Measurements from ENCODE around the gene ABTB2. TPM values are rescaled to one million over a fixed set of nuclear protein-coding genes. Genes with fewer than 3 reads are reported as not detected.

Gene ABTB2
- polyA plus RNA-seq, 1 of the 3 experiments (the other 2 are of a cell fraction), result 7.8 TPM

- TF ChIP-seq, protein P1, sequence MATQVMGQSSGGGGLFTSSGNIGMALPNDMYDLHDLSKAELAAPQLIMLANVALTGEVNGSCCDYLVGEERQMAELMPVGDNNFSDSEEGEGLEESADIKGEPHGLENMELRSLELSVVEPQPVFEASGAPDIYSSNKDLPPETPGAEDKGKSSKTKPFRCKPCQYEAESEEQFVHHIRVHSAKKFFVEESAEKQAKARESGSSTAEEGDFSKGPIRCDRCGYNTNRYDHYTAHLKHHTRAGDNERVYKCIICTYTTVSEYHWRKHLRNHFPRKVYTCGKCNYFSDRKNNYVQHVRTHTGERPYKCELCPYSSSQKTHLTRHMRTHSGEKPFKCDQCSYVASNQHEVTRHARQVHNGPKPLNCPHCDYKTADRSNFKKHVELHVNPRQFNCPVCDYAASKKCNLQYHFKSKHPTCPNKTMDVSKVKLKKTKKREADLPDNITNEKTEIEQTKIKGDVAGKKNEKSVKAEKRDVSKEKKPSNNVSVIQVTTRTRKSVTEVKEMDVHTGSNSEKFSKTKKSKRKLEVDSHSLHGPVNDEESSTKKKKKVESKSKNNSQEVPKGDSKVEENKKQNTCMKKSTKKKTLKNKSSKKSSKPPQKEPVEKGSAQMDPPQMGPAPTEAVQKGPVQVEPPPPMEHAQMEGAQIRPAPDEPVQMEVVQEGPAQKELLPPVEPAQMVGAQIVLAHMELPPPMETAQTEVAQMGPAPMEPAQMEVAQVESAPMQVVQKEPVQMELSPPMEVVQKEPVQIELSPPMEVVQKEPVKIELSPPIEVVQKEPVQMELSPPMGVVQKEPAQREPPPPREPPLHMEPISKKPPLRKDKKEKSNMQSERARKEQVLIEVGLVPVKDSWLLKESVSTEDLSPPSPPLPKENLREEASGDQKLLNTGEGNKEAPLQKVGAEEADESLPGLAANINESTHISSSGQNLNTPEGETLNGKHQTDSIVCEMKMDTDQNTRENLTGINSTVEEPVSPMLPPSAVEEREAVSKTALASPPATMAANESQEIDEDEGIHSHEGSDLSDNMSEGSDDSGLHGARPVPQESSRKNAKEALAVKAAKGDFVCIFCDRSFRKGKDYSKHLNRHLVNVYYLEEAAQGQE (IDR thresholded peaks at IDR 0.05; ENCODE audit: low read depth, low read length), result no peak
- TF ChIP-seq EZH2phosphoT487 (IDR thresholded peaks at IDR 0.05; ENCODE audit: borderline replicate concordance, low read depth) (no peak), ELF1 (IDR thresholded peaks at IDR 0.05) (no peak), JUND (IDR thresholded peaks at IDR 0.05) (no peak), FOXM1 (IDR thresholded peaks at IDR 0.05; ENCODE audit: low read depth) (no peak), TAF1 (IDR thresholded peaks at IDR 0.05; ENCODE audit: borderline replicate concordance, low read depth, low read length) (no peak), EP300 (IDR thresholded peaks at IDR 0.05; ENCODE audit: borderline replicate concordance in 1 of 2, low read depth in 1 of 2, low read length in 1 of 2) (no peak), RAD21 (IDR thresholded peaks at IDR 0.05; ENCODE audit: low read length) (no peak)
These were observed 173.9 kb downstream of the ABTB2 start (continued) for GRCh38 chr11:34183848-34184391.

- H3K9me3 ChIP-seq, result no peaks in the 10 kb centered on the region
- no peaks in the 10 kb centered on the region for H3K9me2 ChIP-seq
- POLR2A ChIA-PET, result no interaction called here
- H3F3A ChIP-seq (replicated peaks; ENCODE audit: insufficient read depth), result no peaks in the 10 kb centered on the region
- H3K79me2 ChIP-seq (ENCODE audit: insufficient read depth), result no peaks in the 10 kb centered on the region
- H4K20me1 ChIP-seq (ENCODE audit: insufficient read depth), result no peaks in the 10 kb centered on the region
- no peak overlapping the region for H2AFZ ChIP-seq (ENCODE audit: low read depth)
- peaks cover 9 to 23% of the 10 kb centered on the region in 2 experiments; a peak in 2 of 4 replicates for H3K4me1 ChIP-seq (ENCODE audit: control insufficient read depth in 1 of 2, insufficient read depth in 2 of 2, low read depth in 1 of 2, low read length in 1 of 2)
- H3K9ac ChIP-seq, result no peak overlapping the region
- H3K4me2 ChIP-seq, result no peak overlapping the region
- no peak overlapping the region for H3K27ac ChIP-seq (ENCODE audit: low read depth in 2 of 2, low read length in 1 of 2)
- CTCF ChIA-PET, result interaction anchor here (1.0 to 12.0 kb wide), 5 partner anchors 9 to 175 kb away, joined by 3 to 240 read pairs (median 12); partner anchors contain the start of gene ABTB2
- TF ChIP-seq NFIC (IDR thresholded peaks at IDR 0.05; ENCODE audit: borderline replicate concordance), result no peak
- H3K36me3 ChIP-seq (replicated peaks in 1 of 2; ENCODE audit: control insufficient read depth in 1 of 2, insufficient read depth in 2 of 2, low read length in 1 of 2), result no peaks in the 10 kb centered on the region
- WGBS (ENCODE audit: low lambda C conversion rate), result 88% methylated on average over 12 of the region's 13 CpGs
- H3K27me3 ChIP-seq (ENCODE audit: insufficient read depth), result no peaks in the 10 kb centered on the region
- DNase-seq, result no peak
- H3K4me3 ChIP-seq (ENCODE audit: low read depth in 2 of 2, low read length in 1 of 2), result no peak overlapping the region
These were observed 174.7 kb downstream of the ABTB2 start for GRCh38 chr11:34182921-34183685.

DNA sequence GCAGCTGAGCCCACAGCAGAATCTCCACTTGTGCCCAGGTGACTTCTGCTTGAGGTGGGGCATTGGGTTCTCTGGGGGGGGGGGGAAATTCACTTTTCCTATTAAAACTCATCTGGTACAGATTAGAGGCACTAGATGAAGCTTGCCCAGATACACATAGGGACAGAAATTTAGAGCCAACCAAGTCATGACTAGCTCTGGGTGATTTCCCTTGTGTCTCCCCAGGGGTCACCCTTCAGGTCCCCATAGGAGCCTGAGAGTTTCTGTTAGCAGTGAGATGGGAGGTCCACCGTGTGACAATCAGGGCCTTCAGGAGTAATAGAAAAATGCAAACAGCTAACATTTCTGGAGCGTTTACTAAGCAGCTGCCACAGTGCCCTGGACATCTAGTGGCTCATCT is 175.4 kb downstream of the ABTB2 start:
- POLR2A ChIA-PET, result no interaction called here
- 96% methylated on average over 2 of the region's 2 CpGs for WGBS (ENCODE audit: low lambda C conversion rate)
- no peak for TF ChIP-seq TAF1 (IDR thresholded peaks at IDR 0.05; ENCODE audit: borderline replicate concordance, low read depth, low read length)
- TF ChIP-seq USF2 (IDR thresholded peaks at IDR 0.05; ENCODE audit: borderline replicate concordance, low read depth, low read length), result no peak
- TF ChIP-seq, protein P2, sequence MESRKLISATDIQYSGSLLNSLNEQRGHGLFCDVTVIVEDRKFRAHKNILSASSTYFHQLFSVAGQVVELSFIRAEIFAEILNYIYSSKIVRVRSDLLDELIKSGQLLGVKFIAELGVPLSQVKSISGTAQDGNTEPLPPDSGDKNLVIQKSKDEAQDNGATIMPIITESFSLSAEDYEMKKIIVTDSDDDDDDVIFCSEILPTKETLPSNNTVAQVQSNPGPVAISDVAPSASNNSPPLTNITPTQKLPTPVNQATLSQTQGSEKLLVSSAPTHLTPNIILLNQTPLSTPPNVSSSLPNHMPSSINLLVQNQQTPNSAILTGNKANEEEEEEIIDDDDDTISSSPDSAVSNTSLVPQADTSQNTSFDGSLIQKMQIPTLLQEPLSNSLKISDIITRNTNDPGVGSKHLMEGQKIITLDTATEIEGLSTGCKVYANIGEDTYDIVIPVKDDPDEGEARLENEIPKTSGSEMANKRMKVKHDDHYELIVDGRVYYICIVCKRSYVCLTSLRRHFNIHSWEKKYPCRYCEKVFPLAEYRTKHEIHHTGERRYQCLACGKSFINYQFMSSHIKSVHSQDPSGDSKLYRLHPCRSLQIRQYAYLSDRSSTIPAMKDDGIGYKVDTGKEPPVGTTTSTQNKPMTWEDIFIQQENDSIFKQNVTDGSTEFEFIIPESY (IDR thresholded peaks at IDR 0.05; ENCODE audit: borderline replicate concordance, low read depth), result no peak
- no peak for TF ChIP-seq JUND (IDR thresholded peaks at IDR 0.05)
- TF ChIP-seq MEF2A (IDR thresholded peaks at IDR 0.05; ENCODE audit: borderline replicate concordance, low read depth), result no peak
- no peak for TF ChIP-seq PBX3 (IDR thresholded peaks at IDR 0.05)
- TF ChIP-seq POLR2AphosphoS5 (IDR thresholded peaks at IDR 0.05; ENCODE audit: low read depth, low read length), result no peak
- no peak for TF ChIP-seq NRF1 (IDR thresholded peaks at IDR 0.05; ENCODE audit: low read depth, low read length)

More for the DNA sequence above, 175.4 kb downstream of the ABTB2 start:
- DNase-seq, result no peak
- Histone ChIP-seq H3K9me2 (no peaks in the 10 kb centered on the region), H3K27me3 (ENCODE audit: insufficient read depth) (no peaks in the 10 kb centered on the region), H3K4me3 (ENCODE audit: low read depth in 2 of 2, low read length in 1 of 2) (no peak overlapping the region), H3K36me3 (replicated peaks in 1 of 2; ENCODE audit: control insufficient read depth in 1 of 2, insufficient read depth in 2 of 2, low read length in 1 of 2) (no peaks in the 10 kb centered on the region), H3K9me3 (no peaks in the 10 kb centered on the region), H2AFZ (ENCODE audit: low read depth) (no peak overlapping the region), H3K4me1 (ENCODE audit: control insufficient read depth in 1 of 2, insufficient read depth in 2 of 2, low read depth in 1 of 2, low read length in 1 of 2) (peaks cover 9 to 23% of the 10 kb centered on the region in 2 experiments; a peak in 2 of 4 replicates), H3F3A (replicated peaks; ENCODE audit: insufficient read depth) (no peaks in the 10 kb centered on the region), H3K9ac (no peak overlapping the region), H3K79me2 (ENCODE audit: insufficient read depth) (no peaks in the 10 kb centered on the region), H3K4me2 (no peak overlapping the region), H3K27ac (ENCODE audit: low read depth in 2 of 2, low read length in 1 of 2) (no peak overlapping the region), H4K20me1 (ENCODE audit: insufficient read depth) (no peaks in the 10 kb centered on the region)
- CTCF ChIA-PET, result interaction anchor here (0.9 to 12.0 kb wide), 5 partner anchors 8 to 170 kb away, joined by 3 to 240 read pairs (median 4); partner anchors contain the start of gene ABTB2

Measured in SK-N-SH (cell line).